LNCAP (cell line): Measurements from ENCODE around the gene DDAH1.

Experiments used
- CTCF ChIP-seq: fragments of 450-650 bp; IDR thresholded peaks from 2 replicates; pipeline ENCODE4 v1.5.1; 2017; ENCODE audit warnings: mild to moderate bottlenecking

The DDAH1 gene

GRCh38 chr1:85467036-85467435 is 2.1 kb upstream of the DDAH1 start:
- TF ChIP-seq CTCF = no peak

GRCh38 chr1:85465786-85466134 is 801 bp upstream of the DDAH1 start:
- TF ChIP-seq CTCF = no peak

GRCh38 chr1:85464497-85465098 is 361 bp downstream of the DDAH1 start:
- no peak for TF ChIP-seq CTCF

GRCh38 chr1:85463731-85464496 is 1.0 kb downstream of the DDAH1 start:
- TF ChIP-seq CTCF = no peak

GRCh38 chr1:85462931-85463649 is 1.9 kb downstream of the DDAH1 start:
- no peak for TF ChIP-seq CTCF

- no peak for TF ChIP-seq CTCF
These were observed 3.6 kb downstream of the DDAH1 start for GRCh38 chr1:85461216-85461918.

GRCh38 chr1:85460555-85461088 is 4.3 kb downstream of the DDAH1 start:
- TF ChIP-seq CTCF = no peak
